ENCODE results near the gene SPATA6L.

DNA sequence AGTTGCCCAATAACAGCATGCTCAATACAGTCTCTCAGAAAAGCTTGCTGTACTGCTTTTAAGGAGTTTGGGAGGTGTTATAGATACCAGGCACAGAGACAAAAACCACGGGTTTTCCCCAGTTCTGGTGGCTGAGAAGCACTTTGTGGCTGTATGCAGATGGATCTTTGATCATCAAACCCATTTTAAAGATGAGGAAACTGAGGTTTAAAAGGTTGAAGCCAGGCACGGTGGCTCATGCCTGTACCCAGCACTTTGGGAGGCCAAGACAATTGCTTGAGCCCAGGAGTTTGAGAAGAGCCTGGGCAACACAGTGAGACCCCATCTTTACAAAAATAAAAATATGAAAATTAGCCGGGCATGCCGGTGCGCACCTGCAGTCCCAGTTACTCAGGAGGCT is 50.5 kb downstream of the SPATA6L start:
- TF ChIP-seq, protein P1, sequence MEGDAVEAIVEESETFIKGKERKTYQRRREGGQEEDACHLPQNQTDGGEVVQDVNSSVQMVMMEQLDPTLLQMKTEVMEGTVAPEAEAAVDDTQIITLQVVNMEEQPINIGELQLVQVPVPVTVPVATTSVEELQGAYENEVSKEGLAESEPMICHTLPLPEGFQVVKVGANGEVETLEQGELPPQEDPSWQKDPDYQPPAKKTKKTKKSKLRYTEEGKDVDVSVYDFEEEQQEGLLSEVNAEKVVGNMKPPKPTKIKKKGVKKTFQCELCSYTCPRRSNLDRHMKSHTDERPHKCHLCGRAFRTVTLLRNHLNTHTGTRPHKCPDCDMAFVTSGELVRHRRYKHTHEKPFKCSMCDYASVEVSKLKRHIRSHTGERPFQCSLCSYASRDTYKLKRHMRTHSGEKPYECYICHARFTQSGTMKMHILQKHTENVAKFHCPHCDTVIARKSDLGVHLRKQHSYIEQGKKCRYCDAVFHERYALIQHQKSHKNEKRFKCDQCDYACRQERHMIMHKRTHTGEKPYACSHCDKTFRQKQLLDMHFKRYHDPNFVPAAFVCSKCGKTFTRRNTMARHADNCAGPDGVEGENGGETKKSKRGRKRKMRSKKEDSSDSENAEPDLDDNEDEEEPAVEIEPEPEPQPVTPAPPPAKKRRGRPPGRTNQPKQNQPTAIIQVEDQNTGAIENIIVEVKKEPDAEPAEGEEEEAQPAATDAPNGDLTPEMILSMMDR (IDR thresholded peaks at IDR 0.05) = no peak
- TF ChIP-seq POLR2A (IDR thresholded peaks at IDR 0.05) = no peak
